GM12892 (cell line): ENCODE data around the gene ARHGEF33.

ENCODE experiments used
- POLR2A ChIP-seq: IDR thresholded peaks from 2 replicates; pipeline ENCODE4 v1.6.1; 2011; ENCODE audit warnings: low read depth, low read length, control low read depth
- POLR2AphosphoS5 ChIP-seq: IDR thresholded peaks from 2 replicates; pipeline ENCODE4 v1.6.1; 2011; ENCODE audit warnings: low read depth, low read length, control low read depth
- TAF1 ChIP-seq: IDR thresholded peaks from 2 replicates; pipeline ENCODE4 v1.6.1; 2011; ENCODE audit warnings: low read depth, mild to moderate bottlenecking, control low read depth, low read length, borderline replicate concordance

GRCh38 chr2:38886063-38886462, 3.6 kb upstream of the ARHGEF33 start:
- TF ChIP-seq POLR2AphosphoS5 (no peak), POLR2A (no peak), TAF1 (no peak)
